ENCODE results near the gene ENTHD1.
"Not testable (repeated sequence)": the region's sequence is repeated elsewhere in the genome, so short reads cannot be mapped to it uniquely, and the experiment has no call there.

ENTHD1 gene

GRCh38 chr22:39859903-39860588, 33.5 kb downstream of the ENTHD1 start:
- peak overlapping the region; percentile 60 for H3K4me3 Mint-ChIP-seq
- no peaks in the 10 kb centered on the region for H3K9me3 Mint-ChIP-seq
- no peaks in the 10 kb centered on the region for H3K36me3 Mint-ChIP-seq (ENCODE audit: low read depth)
- no peak for DNase-seq
- H3K27me3 Mint-ChIP-seq: no peaks in the 10 kb centered on the region
- H3K27ac Mint-ChIP-seq: peak overlapping the region; percentile 69
- peaks cover 23% of the 10 kb centered on the region for H3K4me1 Mint-ChIP-seq (ENCODE audit: low read depth)

- H3K36me3 Mint-ChIP-seq (ENCODE audit: low read depth): no peaks in the 10 kb centered on the region
These were observed 37.0 kb downstream of the ENTHD1 start for GRCh38 chr22:39856588-39856987.

GRCh38 chr22:39852799-39853198, 40.8 kb downstream of the ENTHD1 start:
- H3K4me3 Mint-ChIP-seq: no peak overlapping the region
- no peaks in the 10 kb centered on the region for H3K4me1 Mint-ChIP-seq (ENCODE audit: low read depth)

More at GRCh38 chr22:39856588-39856987, 37.0 kb downstream of the ENTHD1 start:
- H3K27ac Mint-ChIP-seq: no peak overlapping the region
- H3K4me3 Mint-ChIP-seq: no peak overlapping the region
- no peaks in the 10 kb centered on the region for H3K9me3 Mint-ChIP-seq
- peaks cover 23% of the 10 kb centered on the region for H3K4me1 Mint-ChIP-seq (ENCODE audit: low read depth)
- DNase-seq: no peak
- H3K27me3 Mint-ChIP-seq: no peaks in the 10 kb centered on the region

GRCh38 chr22:39851606-39852315, 41.8 kb downstream of the ENTHD1 start:
- no peak for DNase-seq
- Mint-ChIP-seq H3K27me3 (no peaks in the 10 kb centered on the region), H3K9me3 (no peaks in the 10 kb centered on the region), H3K4me1 (ENCODE audit: low read depth) (no peaks in the 10 kb centered on the region), H3K27ac (no peak overlapping the region), H3K4me3 (no peak overlapping the region), H3K36me3 (ENCODE audit: low read depth) (no peaks in the 10 kb centered on the region)

More at GRCh38 chr22:39852799-39853198, 40.8 kb downstream of the ENTHD1 start:
- H3K9me3 Mint-ChIP-seq: no peaks in the 10 kb centered on the region
- no peaks in the 10 kb centered on the region for H3K27me3 Mint-ChIP-seq
- H3K27ac Mint-ChIP-seq: no peak overlapping the region
- no peak for DNase-seq
- no peaks in the 10 kb centered on the region for H3K36me3 Mint-ChIP-seq (ENCODE audit: low read depth)

- Mint-ChIP-seq H3K4me1 (ENCODE audit: low read depth) (no peaks in the 10 kb centered on the region), H3K9me3 (no peaks in the 10 kb centered on the region), H3K4me3 (no peak overlapping the region), H3K27ac (no peak overlapping the region), H3K27me3 (no peaks in the 10 kb centered on the region), H3K36me3 (ENCODE audit: low read depth) (no peaks in the 10 kb centered on the region)
- no peak for DNase-seq
These were observed 46.1 kb downstream of the ENTHD1 start for GRCh38 chr22:39847477-39847876.

GRCh38 chr22:39846539-39846938, 47.0 kb downstream of the ENTHD1 start:
- not testable (repeated sequence) for H3K36me3 Mint-ChIP-seq (ENCODE audit: low read depth); H3K27ac Mint-ChIP-seq; H3K9me3 Mint-ChIP-seq; H3K27me3 Mint-ChIP-seq; H3K4me3 Mint-ChIP-seq; DNase-seq; H3K4me1 Mint-ChIP-seq (ENCODE audit: low read depth)

DNA sequence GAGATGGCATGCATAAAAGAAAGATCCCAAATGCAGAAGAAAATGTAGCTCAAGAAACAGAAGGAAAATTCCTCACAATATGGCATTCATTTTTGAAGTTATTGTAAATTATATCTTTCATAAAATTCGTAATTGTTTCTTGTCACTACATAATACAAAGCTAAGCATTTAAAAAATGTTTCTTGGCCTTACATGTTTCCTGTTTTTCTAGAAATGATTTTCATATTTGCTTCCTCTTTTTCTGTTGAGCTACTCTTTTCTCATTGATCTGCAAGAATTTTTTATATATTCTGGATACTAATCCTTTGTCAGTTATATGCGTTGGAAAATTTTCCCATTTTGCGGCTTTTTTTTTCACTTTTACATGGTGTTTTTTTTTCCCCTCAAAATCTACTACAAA, 48.0 kb downstream of the ENTHD1 start:
- H3K9me3 Mint-ChIP-seq: no peaks in the 10 kb centered on the region
- no peak overlapping the region for H3K4me3 Mint-ChIP-seq
- no peak overlapping the region for H3K27ac Mint-ChIP-seq
- H3K27me3 Mint-ChIP-seq: no peaks in the 10 kb centered on the region
- H3K4me1 Mint-ChIP-seq (ENCODE audit: low read depth): peaks cover 4% of the 10 kb centered on the region
- H3K36me3 Mint-ChIP-seq (ENCODE audit: low read depth): no peaks in the 10 kb centered on the region
- no peak for DNase-seq

GRCh38 chr22:39839917-39840510, 53.5 kb downstream of the ENTHD1 start:
- Mint-ChIP-seq H3K27me3 (no peaks in the 10 kb centered on the region), H3K9me3 (no peaks in the 10 kb centered on the region), H3K4me3 (no peak overlapping the region), H3K27ac (peak overlapping the region; percentile 75), H3K36me3 (ENCODE audit: low read depth) (no peaks in the 10 kb centered on the region), H3K4me1 (ENCODE audit: low read depth) (peaks cover 20% of the 10 kb centered on the region)
- DNase-seq: no peak

GRCh38 chr22:39839204-39839603, 54.4 kb downstream of the ENTHD1 start:
- H3K27ac Mint-ChIP-seq: no peak overlapping the region
- no peaks in the 10 kb centered on the region for H3K27me3 Mint-ChIP-seq
- H3K9me3 Mint-ChIP-seq: no peaks in the 10 kb centered on the region
- no peaks in the 10 kb centered on the region for H3K36me3 Mint-ChIP-seq (ENCODE audit: low read depth)
- no peak for DNase-seq
- H3K4me3 Mint-ChIP-seq: no peak overlapping the region
- H3K4me1 Mint-ChIP-seq (ENCODE audit: low read depth): peaks cover 20% of the 10 kb centered on the region

DNA sequence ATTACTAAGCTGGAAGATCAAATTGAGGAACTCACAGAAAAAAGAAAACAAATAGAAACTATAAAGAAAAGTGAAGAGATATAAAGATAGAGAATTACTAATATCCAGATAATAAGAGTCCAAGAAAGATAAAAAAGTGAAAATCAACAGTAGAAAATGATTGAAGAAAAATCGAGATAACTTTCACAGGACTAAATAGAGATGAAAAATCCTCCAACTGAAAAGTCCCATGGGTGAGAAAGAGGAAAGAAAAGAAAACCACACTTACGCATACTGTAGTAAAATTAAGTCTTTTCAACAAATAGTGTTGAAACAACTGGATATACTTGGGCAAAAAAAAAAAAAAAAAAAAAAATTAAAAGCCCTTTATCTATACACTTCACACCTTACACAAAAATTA, 60.0 kb downstream of the ENTHD1 start:
- H3K27ac Mint-ChIP-seq: no peak overlapping the region

GRCh38 chr22:39833093-39833492, 60.5 kb downstream of the ENTHD1 start:
- Mint-ChIP-seq H3K36me3 (ENCODE audit: low read depth) (no peaks in the 10 kb centered on the region), H3K4me1 (ENCODE audit: low read depth) (peaks cover 10% of the 10 kb centered on the region), H3K9me3 (no peaks in the 10 kb centered on the region), H3K27me3 (peaks cover 6% of the 10 kb centered on the region), H3K4me3 (no peak overlapping the region), H3K27ac (no peak overlapping the region)
- no peak for DNase-seq

More for the DNA sequence above, 60.0 kb downstream of the ENTHD1 start:
- no peak for DNase-seq
- H3K4me3 Mint-ChIP-seq: no peak overlapping the region
- peaks cover 6% of the 10 kb centered on the region for H3K27me3 Mint-ChIP-seq
- H3K36me3 Mint-ChIP-seq (ENCODE audit: low read depth): no peaks in the 10 kb centered on the region
- H3K9me3 Mint-ChIP-seq: no peaks in the 10 kb centered on the region
- H3K4me1 Mint-ChIP-seq (ENCODE audit: low read depth): peaks cover 10% of the 10 kb centered on the region

GRCh38 chr22:39832627-39833074, 60.9 kb downstream of the ENTHD1 start:
- Mint-ChIP-seq H3K4me1 (ENCODE audit: low read depth) (peaks cover 10% of the 10 kb centered on the region), H3K36me3 (ENCODE audit: low read depth) (no peaks in the 10 kb centered on the region), H3K27ac (no peak overlapping the region), H3K4me3 (peak overlapping the region; percentile 13), H3K9me3 (no peaks in the 10 kb centered on the region), H3K27me3 (peaks cover 6% of the 10 kb centered on the region)
- DNase-seq: no peak

DNA sequence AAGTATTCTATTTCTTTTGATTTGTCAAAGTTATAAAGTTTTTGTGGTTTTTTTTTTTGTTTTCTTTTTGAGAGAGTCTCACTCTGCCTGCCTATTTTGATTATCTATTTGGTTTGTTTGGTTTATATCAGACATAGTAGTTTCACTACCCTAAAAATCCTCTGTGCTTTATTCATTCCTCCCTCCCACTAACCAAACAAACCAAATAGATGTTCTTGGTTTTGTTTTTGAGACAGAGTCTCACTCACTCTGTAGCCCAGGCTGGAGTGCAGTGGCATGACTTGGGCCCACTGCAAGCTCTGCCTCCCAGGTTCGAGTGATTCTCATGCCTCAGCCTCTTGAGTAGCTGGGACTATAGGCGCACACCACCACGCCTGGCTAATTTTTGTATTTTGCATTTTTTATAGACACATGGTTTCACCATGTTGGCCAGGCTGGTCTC, 67.9 kb downstream of the ENTHD1 start:
- Mint-ChIP-seq H3K9me3 (no peaks in the 10 kb centered on the region), H3K27ac (no peak overlapping the region), H3K4me1 (ENCODE audit: low read depth) (peaks cover 4% of the 10 kb centered on the region), H3K36me3 (ENCODE audit: low read depth) (no peaks in the 10 kb centered on the region), H3K27me3 (peaks cover under 1% of the 10 kb centered on the region), H3K4me3 (no peak overlapping the region)
- no peak for DNase-seq

DNA sequence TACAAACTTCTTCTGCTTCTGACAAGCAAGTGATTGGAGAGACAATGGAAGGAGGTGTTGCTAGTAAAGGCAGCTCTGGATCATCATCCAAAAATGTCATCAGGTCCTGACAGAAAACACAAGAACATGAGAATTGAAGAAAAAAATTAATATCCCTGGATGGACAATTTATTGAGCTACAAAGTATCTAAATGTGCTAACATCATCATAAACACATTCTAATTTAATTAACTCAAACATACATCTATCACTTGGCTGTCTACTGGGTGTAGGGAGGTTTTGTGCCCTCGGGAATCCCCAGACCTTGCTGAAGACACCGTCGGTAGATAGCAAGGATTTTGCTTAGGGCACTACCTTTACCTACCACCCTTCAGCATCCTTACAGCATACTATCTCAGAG, 72.6 kb downstream of the ENTHD1 start:
- no peak overlapping the region for H3K27ac Mint-ChIP-seq
- no peak overlapping the region for H3K4me3 Mint-ChIP-seq
- no peak for DNase-seq
- H3K27me3 Mint-ChIP-seq: no peaks in the 10 kb centered on the region
- H3K9me3 Mint-ChIP-seq: no peaks in the 10 kb centered on the region
- H3K36me3 Mint-ChIP-seq (ENCODE audit: low read depth): no peaks in the 10 kb centered on the region
- peaks cover 10% of the 10 kb centered on the region for H3K4me1 Mint-ChIP-seq (ENCODE audit: low read depth)

- Mint-ChIP-seq H3K27ac (no peak overlapping the region), H3K36me3 (ENCODE audit: low read depth) (no peaks in the 10 kb centered on the region), H3K9me3 (no peaks in the 10 kb centered on the region), H3K27me3 (no peaks in the 10 kb centered on the region), H3K4me3 (no peak overlapping the region), H3K4me1 (ENCODE audit: low read depth) (peaks cover 7% of the 10 kb centered on the region)
- DNase-seq: no peak
These were observed 73.3 kb downstream of the ENTHD1 start for GRCh38 chr22:39820256-39820655.
